Measurements from ENCODE around the gene MMP17. TPM values are rescaled to one million over a fixed set of nuclear protein-coding genes. Genes with fewer than 3 reads are reported as not detected.
A peak's percentile ranks its signal among the peaks of the same experiment; 100 is the strongest.

Gene MMP17
- total RNA-seq, 4 donors from 2014 or later, result 2.6 to 23.6 (median 12.4) TPM

- in situ Hi-C loops (cut with MboI; ENCODE audit: low pct_ligation_motif_present in 1 of 4, low pct_unique_long_range_greater_than_20kb in 1 of 4, low sequenced_read_pairs in 3 of 4), result no loop called here
- Histone ChIP-seq H3K4me3 (no peak overlapping the region), H3K9me3 (no peaks in the 10 kb centered on the region), H3K36me3 (no peaks in the 10 kb centered on the region), H3K27me3 (peaks cover 9% of the 10 kb centered on the region), H3K27ac (no peak overlapping the region), H3K4me1 (no peaks in the 10 kb centered on the region)
- TF ChIP-seq CTCF (IDR thresholded peaks at IDR 0.05), result no peak
- no peak for TF ChIP-seq EP300 (IDR thresholded peaks at IDR 0.05; ENCODE audit: low read depth)
- no peak for TF ChIP-seq POLR2A (IDR thresholded peaks at IDR 0.05)
- TF ChIP-seq POLR2AphosphoS5 (IDR thresholded peaks at IDR 0.05), result no peak
- 85% methylated on average over 41 of the region's 47 CpGs; no CpG with 5 or more reads in 1 of the 2 donors for WGBS, 2 donors (ENCODE audit: low coverage in 1 of 2)
- intact Hi-C loops (cut with DNase I; ENCODE audit: low total_unique reads), result no loop called here
- DNase-seq, result no peak
These were observed 21.7 kb downstream of the MMP17 start for GRCh38 chr12:131849700-131850553.

DNA sequence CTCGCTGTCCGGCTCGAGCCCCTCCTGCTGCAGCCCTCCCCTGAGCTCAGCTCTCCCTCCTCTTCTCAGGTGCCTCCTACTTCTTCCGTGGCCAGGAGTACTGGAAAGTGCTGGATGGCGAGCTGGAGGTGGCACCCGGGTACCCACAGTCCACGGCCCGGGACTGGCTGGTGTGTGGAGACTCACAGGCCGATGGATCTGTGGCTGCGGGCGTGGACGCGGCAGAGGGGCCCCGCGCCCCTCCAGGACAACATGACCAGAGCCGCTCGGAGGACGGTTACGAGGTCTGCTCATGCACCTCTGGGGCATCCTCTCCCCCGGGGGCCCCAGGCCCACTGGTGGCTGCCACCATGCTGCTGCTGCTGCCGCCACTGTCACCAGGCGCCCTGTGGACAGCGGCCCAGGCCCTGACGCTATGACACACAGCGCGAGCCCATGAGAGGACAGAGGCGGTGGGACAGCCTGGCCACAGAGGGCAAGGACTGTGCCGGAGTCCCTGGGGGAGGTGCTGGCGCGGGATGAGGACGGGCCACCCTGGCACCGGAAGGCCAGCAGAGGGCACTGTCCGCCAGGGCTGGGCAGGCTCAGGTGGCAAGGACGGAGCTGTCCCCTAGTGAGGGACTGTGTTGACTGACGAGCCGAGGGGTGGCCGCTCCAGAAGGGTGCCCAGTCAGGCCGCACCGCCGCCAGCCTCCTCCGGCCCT is 22.8 kb downstream of the MMP17 start:
- no peaks in the 10 kb centered on the region for H3K4me1 ChIP-seq

GRCh38 chr12:131851741-131852550 is 23.8 kb downstream of the MMP17 start:
- DNase-seq, result no peak
- WGBS, 2 donors (ENCODE audit: low coverage in 1 of 2), result 83% methylated on average over 36 of the region's 37 CpGs; no CpG with 5 or more reads in 1 of the 2 donors
- Histone ChIP-seq H3K36me3 (no peaks in the 10 kb centered on the region), H3K27me3 (peaks cover 20% of the 10 kb centered on the region), H3K27ac (no peak overlapping the region), H3K4me1 (no peaks in the 10 kb centered on the region), H3K9me3 (no peaks in the 10 kb centered on the region), H3K4me3 (no peak overlapping the region)
- intact Hi-C loops (cut with DNase I; ENCODE audit: low total_unique reads) (no loop called here), in situ Hi-C loops (cut with MboI; ENCODE audit: low pct_ligation_motif_present in 1 of 4, low pct_unique_long_range_greater_than_20kb in 1 of 4, low sequenced_read_pairs in 3 of 4) (no loop called here)
- no peak for TF ChIP-seq POLR2AphosphoS5 (IDR thresholded peaks at IDR 0.05)

More for the DNA sequence above, 22.8 kb downstream of the MMP17 start:
- TF ChIP-seq POLR2A (IDR thresholded peaks at IDR 0.05) (no peak), CTCF (IDR thresholded peaks at IDR 0.05) (peak; percentile 55 to 77 (median 64)), POLR2AphosphoS5 (IDR thresholded peaks at IDR 0.05) (no peak), EP300 (IDR thresholded peaks at IDR 0.05; ENCODE audit: low read depth) (no peak)
- Histone ChIP-seq H3K27me3 (peaks cover 18% of the 10 kb centered on the region), H3K9me3 (no peaks in the 10 kb centered on the region), H3K4me3 (no peak overlapping the region), H3K36me3 (no peaks in the 10 kb centered on the region), H3K27ac (no peak overlapping the region)
- peak; percentile 60 for DNase-seq
- intact Hi-C loops (cut with DNase I; ENCODE audit: low total_unique reads) (no loop called here), in situ Hi-C loops (cut with MboI; ENCODE audit: low pct_ligation_motif_present in 1 of 4, low pct_unique_long_range_greater_than_20kb in 1 of 4, low sequenced_read_pairs in 3 of 4) (no loop called here)
- WGBS, 2 donors (ENCODE audit: low coverage in 1 of 2), result 80% methylated on average over 35 of the region's 41 CpGs; no CpG with 5 or more reads in 1 of the 2 donors

- in situ Hi-C loops (cut with MboI; ENCODE audit: low pct_ligation_motif_present in 1 of 4, low pct_unique_long_range_greater_than_20kb in 1 of 4, low sequenced_read_pairs in 3 of 4) (no loop called here), intact Hi-C loops (cut with DNase I; ENCODE audit: low total_unique reads) (no loop called here)
- H3K36me3 ChIP-seq, result no peaks in the 10 kb centered on the region
- 45 to 50% methylated on average over 1 to 24 of the region's 24 CpGs for WGBS, 2 donors (ENCODE audit: low coverage in 1 of 2)
- H3K4me1 ChIP-seq, result no peaks in the 10 kb centered on the region
- TF ChIP-seq POLR2A (IDR thresholded peaks at IDR 0.05), result no peak
- no peak for TF ChIP-seq CTCF (IDR thresholded peaks at IDR 0.05)
- TF ChIP-seq POLR2AphosphoS5 (IDR thresholded peaks at IDR 0.05), result no peak
- no peak for TF ChIP-seq EP300 (IDR thresholded peaks at IDR 0.05; ENCODE audit: low read depth)
- no peak overlapping the region for H3K4me3 ChIP-seq
- DNase-seq, result no peak
- H3K27me3 ChIP-seq, result peaks cover 20% of the 10 kb centered on the region
- H3K27ac ChIP-seq, result no peak overlapping the region
- no peaks in the 10 kb centered on the region for H3K9me3 ChIP-seq
These were observed 24.5 kb downstream of the MMP17 start for GRCh38 chr12:131852551-131853299.
